ENCODE data around the gene FADS2. TPM values are rescaled to one million over a fixed set of nuclear protein-coding genes. Genes with fewer than 3 reads are reported as not detected.
A peak's percentile ranks its signal among the peaks of the same experiment; 100 is the strongest.

FADS2 gene
- total and polyA plus RNA-seq, 4 donors = 44.5 to 165 (median 78.8) TPM

GRCh38 chr11:61855939-61856680, 28.0 kb downstream of the FADS2 start:
- no peak for ATAC-seq (ENCODE audit: insufficient read depth, low FRiP score)
- Histone ChIP-seq H3K4me1 (ENCODE audit: control insufficient read depth in 5 of 5, insufficient read depth in 5 of 5, low read length in 5 of 5) (peaks cover 0 to 3% (median 0%) of the 10 kb centered on the region in 5 donors), H3K4me3 (no peak overlapping the region), H3K36me3 (ENCODE audit: control insufficient read depth in 4 of 4, insufficient read depth in 4 of 4, low read length in 4 of 4) (peaks cover 0 to 40% (median 7%) of the 10 kb centered on the region in 4 donors), H3K27me3 (ENCODE audit: control insufficient read depth in 3 of 3, insufficient read depth in 3 of 3, low read length in 2 of 3) (no peaks in the 10 kb centered on the region), H3K9ac (ENCODE audit: insufficient read depth in 1 of 2, low read length in 2 of 2) (no peak overlapping the region), H3K27ac (ENCODE audit: low read depth in 1 of 2, low read length in 1 of 2) (no peak overlapping the region), H3K9me3 (ENCODE audit: control insufficient read depth in 4 of 4, insufficient read depth in 3 of 4, low read length in 3 of 4) (no peaks in the 10 kb centered on the region)
- TF ChIP-seq CTCF (IDR thresholded peaks at IDR 0.05; ENCODE audit: control extremely low read depth, extremely low read depth) = no peak
- 94 to 97% methylated on average over 12 of the region's 12 CpGs for WGBS, 2 donors
- no peak for DNase-seq

DNA sequence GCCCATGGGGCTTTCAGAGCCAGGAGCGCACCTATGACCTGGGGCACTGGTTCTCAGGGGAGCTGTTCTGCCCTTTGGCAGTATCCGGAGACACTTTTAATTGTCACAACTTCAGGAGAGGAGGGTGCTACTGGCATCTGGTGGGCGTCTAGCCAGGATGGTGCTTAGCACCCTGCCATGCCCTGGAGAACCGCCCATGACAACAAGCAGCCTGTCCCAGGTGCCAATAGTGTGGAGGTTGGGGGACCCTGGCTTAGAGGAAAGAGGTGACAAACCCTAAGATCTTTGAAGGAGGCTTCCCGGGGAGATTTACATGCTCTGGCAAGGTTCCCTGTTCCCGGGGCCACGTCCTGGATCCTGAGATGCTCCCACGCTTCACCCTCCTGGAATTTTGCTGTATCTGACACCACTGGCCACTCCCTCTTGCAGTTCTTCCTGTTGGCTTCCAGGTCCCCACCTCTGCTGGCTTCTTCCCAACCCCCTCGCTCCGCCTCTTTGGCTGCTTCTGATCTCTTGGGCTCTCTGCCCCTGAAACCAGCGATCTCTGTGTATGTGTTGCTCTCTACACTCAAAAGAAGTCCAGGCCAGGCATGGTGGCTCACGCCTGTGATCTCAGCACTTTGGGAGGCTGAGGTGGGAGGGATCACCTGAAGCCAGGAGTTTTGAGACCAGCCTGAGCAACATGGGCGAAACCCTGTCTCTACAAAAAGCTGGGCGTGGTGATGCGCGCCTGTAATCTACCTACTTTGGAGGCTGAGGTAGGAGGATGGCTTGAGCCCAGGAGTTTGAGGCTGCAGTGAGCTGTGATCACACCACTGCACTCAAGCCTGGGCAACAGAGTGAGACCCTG, 32.2 kb downstream of the FADS2 start:
- Histone ChIP-seq H3K27ac (ENCODE audit: low read depth in 1 of 2, low read length in 1 of 2) (peak overlapping the region in 1 of 2 donors; percentile 10), H3K9ac (ENCODE audit: insufficient read depth in 1 of 2, low read length in 2 of 2) (no peak overlapping the region), H3K4me1 (ENCODE audit: control insufficient read depth in 5 of 5, insufficient read depth in 5 of 5, low read length in 5 of 5) (no peaks in the 10 kb centered on the region), H3K4me3 (no peak overlapping the region), H3K27me3 (ENCODE audit: control insufficient read depth in 3 of 3, insufficient read depth in 3 of 3, low read length in 2 of 3) (no peaks in the 10 kb centered on the region), H3K36me3 (ENCODE audit: control insufficient read depth in 4 of 4, insufficient read depth in 4 of 4, low read length in 4 of 4) (peaks cover 0 to 40% (median 7%) of the 10 kb centered on the region in 4 donors), H3K9me3 (ENCODE audit: control insufficient read depth in 4 of 4, insufficient read depth in 3 of 4, low read length in 3 of 4) (no peaks in the 10 kb centered on the region)
- no peak for DNase-seq
- ATAC-seq (ENCODE audit: insufficient read depth, low FRiP score) = no peak
- 87 to 88% methylated on average over 16 of the region's 16 CpGs for WGBS, 2 donors
- no peak for TF ChIP-seq CTCF (IDR thresholded peaks at IDR 0.05; ENCODE audit: control extremely low read depth, extremely low read depth)

- Histone ChIP-seq H3K9me3 (ENCODE audit: control insufficient read depth in 4 of 4, insufficient read depth in 3 of 4, low read length in 3 of 4) (no peaks in the 10 kb centered on the region), H3K4me3 (no peak overlapping the region), H3K36me3 (ENCODE audit: control insufficient read depth in 4 of 4, insufficient read depth in 4 of 4, low read length in 4 of 4) (peaks cover 0 to 41% (median 7%) of the 10 kb centered on the region in 4 donors), H3K9ac (ENCODE audit: insufficient read depth in 1 of 2, low read length in 2 of 2) (no peak overlapping the region), H3K27me3 (ENCODE audit: control insufficient read depth in 3 of 3, insufficient read depth in 3 of 3, low read length in 2 of 3) (no peaks in the 10 kb centered on the region), H3K27ac (ENCODE audit: low read depth in 1 of 2, low read length in 1 of 2) (peak overlapping the region in 1 of 2 donors; percentile 55), H3K4me1 (ENCODE audit: control insufficient read depth in 5 of 5, insufficient read depth in 5 of 5, low read length in 5 of 5) (no peaks in the 10 kb centered on the region)
- TF ChIP-seq CTCF (IDR thresholded peaks at IDR 0.05; ENCODE audit: control extremely low read depth, extremely low read depth) = no peak
- WGBS, 2 donors = 74 to 80% methylated on average over 9 of the region's 9 CpGs
- DNase-seq (no peak), ATAC-seq (ENCODE audit: insufficient read depth, low FRiP score) (no peak)
Measured at GRCh38 chr11:61861634-61862033, 33.5 kb downstream of the FADS2 start.
